GM21381 (cell line): ENCODE results near the gene PPP1R26.
"Not testable (repeated sequence)": the region's sequence is repeated elsewhere in the genome, so short reads cannot be mapped to it uniquely, and the experiment has no call there.

Source experiments
- ATAC-seq: cut with Tn5 transposase; IDR thresholded peaks from one replicate; pipeline ENCODE4 v1.9.1; 2021; ENCODE audit warnings: mild to moderate bottlenecking, moderate library complexity; ENCODE audit not compliant: unreplicated experiment

Gene PPP1R26

DNA sequence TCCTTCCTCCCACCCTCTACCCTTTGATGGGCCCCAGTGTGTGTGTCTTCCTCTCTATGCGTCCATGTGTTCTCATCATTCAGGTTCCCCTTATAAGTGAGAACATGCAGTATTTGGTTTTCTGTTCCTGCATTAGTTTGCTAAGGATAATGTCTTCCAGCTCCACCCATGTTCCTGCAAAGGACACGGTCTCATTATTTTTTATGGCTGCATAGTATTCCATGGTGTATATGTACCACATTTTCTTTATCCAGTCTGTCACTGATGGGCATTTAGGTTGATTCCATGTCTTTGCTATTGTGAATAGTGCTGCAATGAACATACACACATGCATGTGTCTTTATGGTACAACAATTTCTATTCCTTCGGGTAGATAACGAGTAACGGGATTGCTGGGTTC is 21.1 kb upstream of the PPP1R26 start:
- not testable (repeated sequence) for ATAC-seq

DNA sequence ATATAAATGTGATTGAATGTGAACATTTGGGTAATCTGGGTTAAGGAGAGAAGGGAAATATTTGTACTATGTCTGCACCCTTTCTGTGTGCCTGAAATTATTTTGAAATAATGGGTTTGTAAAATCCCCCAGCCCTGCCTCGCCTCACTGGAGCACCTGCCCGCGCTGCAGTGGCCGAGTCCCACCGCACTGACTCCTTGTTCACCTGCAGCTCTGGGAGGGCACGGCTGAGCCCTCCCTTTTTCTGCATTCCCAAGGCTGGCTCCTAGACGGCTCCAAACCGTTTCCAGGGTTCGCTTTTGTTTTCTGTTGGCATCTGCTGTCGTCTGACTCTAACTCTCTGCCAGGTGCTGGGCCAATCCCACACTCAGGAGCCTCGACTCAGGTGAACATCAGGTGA is 17.6 kb upstream of the PPP1R26 start:
- no peak for ATAC-seq

- ATAC-seq, result no peak
Observed at GRCh38 chr9:135463140-135463539, 16.4 kb upstream of the PPP1R26 start.

DNA sequence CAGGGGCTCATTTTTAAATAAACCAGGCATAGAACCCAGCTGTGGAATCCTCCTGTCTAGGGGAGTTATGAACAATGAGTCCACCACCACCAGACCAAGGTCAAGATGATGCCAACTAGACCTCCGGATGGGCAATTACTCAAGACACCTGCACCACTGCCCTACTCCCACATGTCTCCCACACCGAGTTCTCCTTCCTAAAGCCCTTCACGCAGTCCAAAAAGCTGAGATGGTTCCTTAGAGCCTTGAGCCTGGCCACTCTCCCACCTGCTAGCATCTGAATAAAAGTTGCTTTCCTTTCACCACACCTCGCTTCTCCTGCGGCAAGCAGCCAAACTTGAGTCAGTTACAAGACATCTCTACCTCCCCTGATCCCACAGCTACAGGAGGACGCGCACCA is 15.4 kb upstream of the PPP1R26 start:
- ATAC-seq, result no peak

GRCh38 chr9:135468854-135469521 is 10.6 kb upstream of the PPP1R26 start:
- no peak for ATAC-seq

DNA sequence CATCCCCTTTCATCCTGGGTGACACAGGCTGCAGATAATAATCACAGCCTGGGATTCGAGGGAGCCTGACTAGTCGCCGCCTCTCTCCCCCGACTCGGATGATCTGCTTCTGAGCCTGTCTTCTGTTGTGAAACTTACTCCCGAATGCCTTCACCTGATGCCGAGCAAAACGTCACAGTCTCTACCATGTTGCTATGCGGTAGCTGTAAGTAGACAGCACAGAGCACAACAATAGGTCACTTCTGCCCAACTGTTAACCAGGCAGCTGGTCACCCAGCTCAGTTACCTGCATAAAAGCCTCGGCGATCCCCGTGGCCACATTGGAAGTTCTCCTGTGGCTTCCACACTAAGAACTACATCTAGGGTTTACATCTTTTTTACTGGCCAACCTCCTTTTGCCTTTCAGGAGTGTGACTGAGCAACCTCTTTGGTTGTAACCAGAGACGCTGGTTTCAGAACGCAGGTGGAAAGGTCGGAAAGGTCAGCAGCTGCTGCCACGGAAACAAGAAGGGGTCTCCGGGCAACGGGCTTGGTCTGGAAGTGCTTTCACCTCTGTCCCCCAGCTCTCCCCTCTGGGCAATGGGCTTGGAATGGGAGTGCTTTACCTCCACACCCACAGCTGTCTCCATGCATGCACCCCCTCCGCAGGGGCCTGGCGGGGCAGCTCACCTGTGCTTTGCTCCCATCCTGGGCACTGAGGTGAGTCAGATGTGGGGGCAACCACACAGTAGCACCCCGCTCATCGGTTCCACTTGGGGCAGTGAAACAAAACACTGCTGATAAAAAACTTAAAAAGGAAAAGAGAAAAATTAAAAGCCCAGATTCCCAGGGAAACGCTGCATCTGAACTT is 7.6 kb upstream of the PPP1R26 start:
- no peak for ATAC-seq

DNA sequence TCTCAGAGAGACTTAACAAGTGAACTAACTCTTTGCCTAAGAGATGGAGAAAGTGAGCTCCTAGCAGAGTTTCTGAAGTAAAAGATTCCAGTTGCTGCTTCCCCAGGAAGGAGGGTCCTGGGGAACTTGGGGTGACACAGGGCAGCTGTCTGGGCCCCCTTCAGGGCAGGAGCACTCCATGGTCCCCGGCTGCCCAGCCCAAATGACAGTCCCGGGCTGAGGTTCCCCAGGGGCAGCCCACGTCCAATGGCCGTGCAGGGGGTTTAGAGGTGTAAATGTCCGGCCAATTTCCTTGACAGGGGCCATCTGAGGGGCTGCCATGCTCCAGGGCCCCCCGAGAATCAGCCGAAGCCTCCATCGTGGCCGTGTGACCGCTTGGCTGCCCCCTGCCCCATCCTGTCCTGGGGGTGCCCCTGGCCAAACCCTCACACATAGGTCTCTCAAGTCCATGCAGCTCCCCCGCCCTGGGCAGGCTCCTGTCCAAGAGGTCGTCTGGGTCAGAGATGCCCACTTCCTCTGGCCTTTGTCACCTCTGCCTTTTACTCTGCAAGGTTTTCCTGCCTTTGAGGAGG is 5.5 kb upstream of the PPP1R26 start:
- no peak for ATAC-seq

DNA sequence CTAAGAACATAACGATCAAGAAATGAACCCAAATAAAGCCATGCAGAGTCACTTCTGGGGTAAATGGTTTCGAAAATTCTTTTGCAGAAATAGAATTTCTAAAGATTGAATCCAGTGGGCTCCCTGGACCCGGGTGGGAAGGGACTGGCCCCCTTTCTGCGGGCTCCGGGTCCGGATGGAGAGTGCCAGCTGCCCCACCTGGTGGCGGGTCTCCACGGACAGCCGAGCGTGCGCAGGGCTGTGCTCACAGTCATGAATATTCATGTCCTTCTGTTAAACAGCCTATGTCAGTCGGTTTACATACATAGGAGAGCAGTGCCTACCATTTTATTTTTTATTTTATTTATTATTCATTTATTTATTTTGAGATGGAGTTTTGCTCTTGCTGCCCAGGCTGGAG is 4.7 kb upstream of the PPP1R26 start:
- ATAC-seq, result no peak

GRCh38 chr9:135476561-135477355 is 2.8 kb upstream of the PPP1R26 start:
- no peak for ATAC-seq

GRCh38 chr9:135478191-135478590 is 1.4 kb upstream of the PPP1R26 start:
- no peak for ATAC-seq

DNA sequence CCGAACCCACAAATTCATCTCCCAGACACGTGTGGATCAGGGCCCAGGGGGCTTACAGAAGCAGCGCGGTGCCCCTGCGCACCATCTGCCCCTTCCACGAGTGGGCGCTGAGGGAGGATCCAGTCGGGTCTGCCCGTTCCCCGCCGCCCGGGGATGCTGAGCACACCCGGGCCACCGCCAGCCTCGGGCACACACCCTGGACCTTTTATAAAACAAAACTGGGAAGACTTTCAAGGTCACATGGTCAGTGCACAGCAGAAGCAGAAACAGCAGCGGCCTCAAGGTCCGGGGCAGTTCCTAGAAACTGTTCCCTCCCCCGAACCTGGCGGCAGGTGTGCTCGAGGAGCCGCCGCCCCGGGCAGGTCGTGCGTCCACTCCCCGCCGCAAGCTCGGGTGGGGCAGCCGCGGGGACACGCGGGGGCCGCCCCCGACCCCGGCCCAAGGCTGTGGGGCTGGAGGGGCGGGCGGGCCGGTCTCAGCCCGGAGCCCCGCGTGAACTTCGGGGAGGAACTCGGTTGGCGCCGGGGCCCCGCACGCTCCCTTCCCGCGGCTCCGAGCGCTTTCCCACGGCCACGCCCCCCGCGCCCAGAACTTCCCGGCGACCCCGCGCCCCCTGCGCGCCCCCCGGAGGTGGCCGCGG is 633 bp upstream of the PPP1R26 start:
- peak; percentile 21 for ATAC-seq

DNA sequence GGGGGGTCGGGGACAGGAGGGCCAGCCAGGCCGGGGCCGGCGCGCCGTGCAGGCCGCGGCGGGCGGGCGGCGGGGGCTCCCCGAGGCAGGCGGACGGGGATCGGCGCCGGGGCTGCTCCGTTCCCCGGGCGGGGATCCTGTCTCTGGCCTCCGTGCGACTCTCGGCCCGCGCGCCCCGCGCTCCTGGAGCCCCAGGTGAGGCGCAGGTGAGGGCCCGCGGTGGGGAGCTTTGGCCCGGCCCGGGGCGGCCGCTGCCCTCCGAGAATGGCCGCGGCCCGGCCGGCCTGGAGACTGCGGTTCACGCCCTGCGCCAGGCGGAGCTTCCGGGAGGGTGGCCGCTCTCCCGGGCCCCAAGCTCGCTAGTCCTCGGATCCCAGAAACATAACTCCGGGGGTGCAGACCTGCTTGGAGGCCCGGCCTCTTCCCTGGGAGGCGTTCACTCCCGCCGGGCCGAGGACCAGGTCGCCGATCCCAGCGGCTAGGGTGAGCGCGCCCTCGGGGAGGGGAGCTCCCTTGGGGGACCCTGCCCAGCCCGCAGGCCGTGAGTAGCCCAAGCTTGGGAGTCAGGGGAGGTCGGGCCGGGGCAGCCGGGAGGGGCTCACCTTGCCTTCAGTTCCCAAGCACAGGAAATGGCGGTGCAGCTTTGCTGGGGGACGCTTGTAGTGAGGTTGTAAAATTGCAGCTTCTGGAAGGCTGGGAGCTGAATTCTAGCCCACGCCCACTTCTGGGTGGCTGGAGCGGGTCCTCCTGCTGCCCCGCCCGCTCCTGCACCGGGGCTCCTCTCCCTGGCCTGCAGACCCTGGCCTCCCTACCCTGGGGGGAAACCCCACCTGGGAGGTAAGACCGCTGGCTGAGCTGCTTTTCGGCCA is 723 bp downstream of the PPP1R26 start:
- peak; percentile 32 for ATAC-seq

DNA sequence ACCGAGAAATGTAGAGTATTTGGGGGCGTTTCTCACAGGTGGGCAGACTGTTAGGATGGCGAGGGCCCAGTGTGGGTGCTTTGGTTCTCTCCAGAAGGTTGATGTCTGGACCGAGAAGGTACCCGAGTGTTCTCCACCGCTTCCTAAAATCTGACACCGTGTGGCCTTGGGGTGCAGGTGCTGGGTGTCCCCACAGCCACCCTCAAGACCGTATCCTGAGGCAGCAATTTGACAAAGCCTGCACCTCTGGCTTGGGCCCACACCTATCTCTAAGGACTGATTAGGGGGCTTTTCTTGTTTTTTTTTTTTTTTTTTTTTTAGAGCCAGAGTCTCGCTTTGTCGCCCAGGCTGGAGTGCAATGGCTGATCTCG is 1.3 kb downstream of the PPP1R26 start:
- ATAC-seq, result no peak

- no peak for ATAC-seq
Observed at GRCh38 chr9:135482015-135482754, 2.6 kb downstream of the PPP1R26 start.

DNA sequence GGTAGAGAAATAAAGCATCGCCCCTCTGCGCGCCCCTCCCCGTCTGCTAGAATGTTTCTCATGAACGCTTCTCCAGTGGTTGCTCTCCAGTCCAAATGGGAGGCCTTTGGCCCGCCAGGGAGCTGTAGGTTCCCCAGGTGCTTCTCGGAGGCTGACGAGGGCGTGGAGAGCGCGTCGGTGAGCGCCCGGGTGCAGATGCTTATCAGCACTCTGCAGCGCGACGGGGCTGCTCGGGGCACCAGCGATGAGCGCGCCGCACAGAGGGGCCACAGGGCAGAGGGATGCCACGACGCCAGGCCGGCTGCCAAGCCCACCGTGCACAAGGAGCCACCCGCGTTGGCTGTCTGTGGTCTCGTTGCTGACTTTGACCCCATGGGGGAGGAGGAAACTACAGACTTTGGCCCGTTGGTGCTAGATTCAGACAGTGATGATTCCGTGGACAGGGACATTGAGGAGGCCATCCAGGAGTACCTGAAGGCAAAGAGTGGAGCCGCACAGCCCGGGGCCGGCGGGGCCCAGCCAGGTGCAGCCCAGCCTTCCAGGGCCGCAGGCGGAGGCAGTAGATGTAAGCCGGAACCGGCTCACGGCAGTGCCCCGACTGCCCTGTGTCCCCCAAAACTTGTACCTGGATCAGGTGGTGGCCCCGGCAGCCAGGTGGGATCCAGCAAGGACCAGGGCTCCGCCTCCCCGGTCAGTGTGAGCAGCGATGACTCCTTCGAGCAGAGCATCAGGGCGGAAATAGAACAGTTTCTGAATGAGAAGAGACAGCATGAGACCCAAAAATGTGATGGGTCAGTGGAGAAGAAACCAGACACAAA is 5.1 kb downstream of the PPP1R26 start:
- ATAC-seq, result no peak

DNA sequence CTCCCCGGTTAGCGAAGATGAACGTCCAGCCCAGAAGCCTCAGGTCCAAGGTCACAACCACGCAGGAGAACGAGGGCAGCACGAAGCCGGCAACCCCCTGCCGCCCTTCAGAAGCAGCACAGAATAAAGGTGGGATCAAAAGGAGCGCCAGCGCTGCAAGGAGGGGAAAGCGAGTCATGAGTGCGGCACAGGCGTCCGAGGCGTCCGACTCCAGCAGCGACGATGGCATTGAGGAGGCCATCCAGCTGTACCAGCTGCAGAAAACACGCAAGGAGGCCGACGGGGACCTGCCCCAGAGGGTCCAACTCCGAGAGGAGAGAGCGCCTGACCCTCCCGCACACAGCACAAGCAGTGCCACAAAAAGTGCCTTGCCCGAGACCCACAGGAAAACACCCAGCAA is 5.8 kb downstream of the PPP1R26 start:
- ATAC-seq, result no peak

- no peak for ATAC-seq
Observed at GRCh38 chr9:135485832-135486231, 6.2 kb downstream of the PPP1R26 start.
